Activated CD8-positive, alpha-beta T cell treated with anti-CD3 and anti-CD28 coated beads for 36 hours (primary cell): ENCODE results near the gene CRMP1. TPM values are rescaled to one million over a fixed set of nuclear protein-coding genes. Genes with fewer than 3 reads are reported as not detected.

Experiments used
- ATAC-seq: fragments of 200-7000 bp; cut with Tn5 transposase; one replicate; pipeline ENCODE4 v1.10.0; 2021; ENCODE audit warnings: mild to moderate bottlenecking, moderate library complexity
- CTCF ChIA-PET: fragments of 350-600 bp; sonication (Branson Sonifier 250); formaldehyde crosslinking; loops from one replicate; lab custom pipeline; 2021; ENCODE audit warnings: antibody characterized with exemption; lab: Charles Lee
- POLR2A ChIA-PET: fragments of 350-600 bp; sonication (Branson Sonifier 250); formaldehyde crosslinking; loops from one replicate; lab custom pipeline; 2021; ENCODE audit warnings: antibody characterized with exemption; lab: Charles Lee
- DNase-seq: peaks from one replicate; pipeline ENCODE4 v3.0.0-alpha.2; 2020
- H3K27ac Mint-ChIP-seq: one replicate; pipeline ENCODE4 v1.8.0; 2021; ENCODE audit warnings: mild to moderate bottlenecking, mixed read lengths
- H3K27me3 Mint-ChIP-seq: one replicate; pipeline ENCODE4 v1.8.0; 2021; ENCODE audit warnings: mixed read lengths
- H3K36me3 Mint-ChIP-seq: one replicate; pipeline ENCODE4 v1.8.0; 2021; ENCODE audit warnings: low read depth, mixed read lengths
- H3K4me1 Mint-ChIP-seq: one replicate; pipeline ENCODE4 v1.8.0; 2021; ENCODE audit warnings: low read depth, mixed read lengths
- H3K4me3 Mint-ChIP-seq: one replicate; pipeline ENCODE4 v1.8.0; 2021; ENCODE audit warnings: mild to moderate bottlenecking, moderate library complexity, mixed read lengths
- H3K9me3 Mint-ChIP-seq: one replicate; pipeline ENCODE4 v1.8.0; 2021; ENCODE audit warnings: mixed read lengths
- CTCF ChIP-seq: fragments of 200-600 bp; IDR thresholded peaks from one replicate; pipeline ENCODE4 v1.8.0; 2022; ENCODE audit warnings: antibody characterized with exemption, mild to moderate bottlenecking
- intact Hi-C: fragments of 100-400 bp; cut with micrococcal nuclease; formaldehyde crosslinking; loops from one replicate; pipeline ENCODE4 v1.10.0; 2022
- total RNA-seq, 2 experiments: library from RNA; stranded (reverse); gene quantifications; one replicate each; pipeline ENCODE4 v1.2.3, GENCODE V29; 2021

CRMP1 gene
- total RNA-seq, 2 experiments from 2014 or later = not detected

- H3K27me3 Mint-ChIP-seq = no peaks in the 10 kb centered on the region
- ChIA-PET POLR2A (no interaction called here), CTCF (interaction anchor here (1.5 kb wide), 1 partner anchor 12 kb away, joined by 4 read pairs; no protein-coding TSS in a partner anchor)
- no peak for ATAC-seq
- no peaks in the 10 kb centered on the region for H3K36me3 Mint-ChIP-seq
- H3K27ac Mint-ChIP-seq = no peak overlapping the region
- no peak for TF ChIP-seq CTCF
- intact Hi-C loops = no loop called here
- DNase-seq = peak; percentile 16
- H3K4me3 Mint-ChIP-seq = no peak overlapping the region
- no peaks in the 10 kb centered on the region for H3K9me3 Mint-ChIP-seq
- H3K4me1 Mint-ChIP-seq = peaks cover 10% of the 10 kb centered on the region
These were observed 68.3 kb downstream of the CRMP1 start for GRCh38 chr4:5824635-5825034.

- DNase-seq (no peak), ATAC-seq (no peak)
- Mint-ChIP-seq H3K9me3 (no peaks in the 10 kb centered on the region), H3K27me3 (no peaks in the 10 kb centered on the region), H3K36me3 (no peaks in the 10 kb centered on the region), H3K4me1 (peaks cover 10% of the 10 kb centered on the region), H3K4me3 (no peak overlapping the region), H3K27ac (no peak overlapping the region)
- no peak for TF ChIP-seq CTCF
- intact Hi-C loops = no loop called here
- POLR2A ChIA-PET = no interaction called here
- CTCF ChIA-PET = interaction anchor here (1.5 kb wide), 1 partner anchor 11 kb away, joined by 4 read pairs; no protein-coding TSS in a partner anchor
These were observed 68.7 kb downstream of the CRMP1 start for GRCh38 chr4:5824227-5824626.

GRCh38 chr4:5823542-5824211, 69.2 kb downstream of the CRMP1 start:
- CTCF ChIA-PET = interaction anchor here (1.5 kb wide), 1 partner anchor 11 kb away, joined by 4 read pairs; no protein-coding TSS in a partner anchor

GRCh38 chr4:5822619-5823018, 70.3 kb downstream of the CRMP1 start:
- H3K27ac Mint-ChIP-seq = no peak overlapping the region
- DNase-seq (no peak), ATAC-seq (no peak)
- ChIA-PET CTCF (no interaction called here), POLR2A (interaction anchor here (0.6 to 0.7 kb wide), 2 partner anchors 89 to 795 kb away, joined by 3 read pairs; no protein-coding TSS in a partner anchor)
- no peak for TF ChIP-seq CTCF
- no peaks in the 10 kb centered on the region for H3K27me3 Mint-ChIP-seq
- no peaks in the 10 kb centered on the region for H3K36me3 Mint-ChIP-seq
- H3K9me3 Mint-ChIP-seq = no peaks in the 10 kb centered on the region
- peaks cover 10% of the 10 kb centered on the region for H3K4me1 Mint-ChIP-seq
- H3K4me3 Mint-ChIP-seq = no peak overlapping the region
- intact Hi-C loops = no loop called here

More at GRCh38 chr4:5823542-5824211, 69.2 kb downstream of the CRMP1 start:
- TF ChIP-seq CTCF = no peak
- no peaks in the 10 kb centered on the region for H3K27me3 Mint-ChIP-seq
- H3K9me3 Mint-ChIP-seq = no peaks in the 10 kb centered on the region
- H3K36me3 Mint-ChIP-seq = no peaks in the 10 kb centered on the region
- ATAC-seq (peak; percentile 56), DNase-seq (peak; percentile 24)
- no peak overlapping the region for H3K4me3 Mint-ChIP-seq
- intact Hi-C loops = no loop called here
- peaks cover 10% of the 10 kb centered on the region for H3K4me1 Mint-ChIP-seq
- POLR2A ChIA-PET = interaction anchor here (0.6 kb wide), 1 partner anchor 88 kb away, joined by 3 read pairs; no protein-coding TSS in a partner anchor
- H3K27ac Mint-ChIP-seq = no peak overlapping the region

GRCh38 chr4:5821665-5822358, 71.1 kb downstream of the CRMP1 start:
- Mint-ChIP-seq H3K4me1 (peaks cover 8% of the 10 kb centered on the region), H3K36me3 (no peaks in the 10 kb centered on the region), H3K4me3 (no peak overlapping the region), H3K27me3 (no peaks in the 10 kb centered on the region), H3K27ac (no peak overlapping the region), H3K9me3 (no peaks in the 10 kb centered on the region)
- DNase-seq (peak; percentile 16), ATAC-seq (no peak)
- ChIA-PET CTCF (interaction anchor here (1.1 kb wide), 1 partner anchor 188 kb away, joined by 3 read pairs; no protein-coding TSS in a partner anchor), POLR2A (interaction anchor here (0.7 kb wide), 1 partner anchor 795 kb away, joined by 3 read pairs; no protein-coding TSS in a partner anchor)
- peak; percentile 74 for TF ChIP-seq CTCF
- intact Hi-C loops = no loop called here
